GM12875 (cell line): ENCODE results near the gene RAD23A.
A peak's percentile ranks its signal among the peaks of the same experiment; 100 is the strongest.
"Not testable (repeated sequence)": the region's sequence is repeated elsewhere in the genome, so short reads cannot be mapped to it uniquely, and the experiment has no call there.

Experiments
- H3K4me3 ChIP-seq: one replicate; pipeline ENCODE4 v1.5.1; 2011; ENCODE audit warnings: low read depth, low read length, control low read depth
- TF ChIP-seq, protein P1 (sequence below): IDR thresholded peaks from 2 replicates; pipeline ENCODE4 v1.5.1; 2011; ENCODE audit warnings: low read depth, mild to moderate bottlenecking, control low read depth, inconsistent platforms, low read length, moderate library complexity, borderline replicate concordance; ENCODE audit not compliant: insufficient read depth

Gene RAD23A

DNA sequence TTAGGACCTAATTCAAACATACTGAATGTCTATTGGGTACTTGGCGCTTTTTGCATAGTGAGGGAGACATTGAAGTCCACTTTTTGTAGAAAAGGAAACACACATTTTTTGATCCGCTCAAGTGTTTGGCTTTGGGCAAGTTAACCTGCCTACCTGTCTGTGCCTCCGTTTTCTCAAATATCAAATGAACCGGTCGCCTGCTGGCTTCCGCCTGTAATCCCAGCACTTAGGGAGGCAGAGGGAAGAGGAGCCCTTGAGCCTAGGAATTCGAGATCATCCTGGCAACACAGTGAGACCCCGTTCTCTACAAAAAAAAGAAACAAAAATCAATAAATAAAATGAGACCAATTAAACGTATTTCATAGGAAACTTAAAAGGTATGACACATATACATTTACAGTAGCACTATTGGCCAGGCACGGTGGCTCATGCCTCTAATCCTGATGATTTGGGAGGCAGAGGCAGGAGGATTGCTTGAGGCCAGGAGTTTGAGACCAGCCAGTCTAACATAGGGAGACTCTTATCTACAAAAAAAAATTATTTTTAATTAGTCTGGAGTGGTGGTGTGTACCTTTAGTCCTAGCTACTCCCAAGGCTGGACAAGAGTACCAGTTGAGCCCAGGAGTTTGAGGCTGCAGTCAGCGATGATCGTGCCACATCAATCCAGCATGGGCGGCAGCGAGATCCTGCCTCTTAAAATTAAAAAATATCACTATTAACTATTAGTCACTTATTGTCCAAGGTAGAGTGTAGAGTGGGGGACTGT, 1.3 kb downstream of the RAD23A start:
- TF ChIP-seq, protein P1, sequence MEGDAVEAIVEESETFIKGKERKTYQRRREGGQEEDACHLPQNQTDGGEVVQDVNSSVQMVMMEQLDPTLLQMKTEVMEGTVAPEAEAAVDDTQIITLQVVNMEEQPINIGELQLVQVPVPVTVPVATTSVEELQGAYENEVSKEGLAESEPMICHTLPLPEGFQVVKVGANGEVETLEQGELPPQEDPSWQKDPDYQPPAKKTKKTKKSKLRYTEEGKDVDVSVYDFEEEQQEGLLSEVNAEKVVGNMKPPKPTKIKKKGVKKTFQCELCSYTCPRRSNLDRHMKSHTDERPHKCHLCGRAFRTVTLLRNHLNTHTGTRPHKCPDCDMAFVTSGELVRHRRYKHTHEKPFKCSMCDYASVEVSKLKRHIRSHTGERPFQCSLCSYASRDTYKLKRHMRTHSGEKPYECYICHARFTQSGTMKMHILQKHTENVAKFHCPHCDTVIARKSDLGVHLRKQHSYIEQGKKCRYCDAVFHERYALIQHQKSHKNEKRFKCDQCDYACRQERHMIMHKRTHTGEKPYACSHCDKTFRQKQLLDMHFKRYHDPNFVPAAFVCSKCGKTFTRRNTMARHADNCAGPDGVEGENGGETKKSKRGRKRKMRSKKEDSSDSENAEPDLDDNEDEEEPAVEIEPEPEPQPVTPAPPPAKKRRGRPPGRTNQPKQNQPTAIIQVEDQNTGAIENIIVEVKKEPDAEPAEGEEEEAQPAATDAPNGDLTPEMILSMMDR = no peak
- peak overlapping the region; percentile 49 for H3K4me3 ChIP-seq

DNA sequence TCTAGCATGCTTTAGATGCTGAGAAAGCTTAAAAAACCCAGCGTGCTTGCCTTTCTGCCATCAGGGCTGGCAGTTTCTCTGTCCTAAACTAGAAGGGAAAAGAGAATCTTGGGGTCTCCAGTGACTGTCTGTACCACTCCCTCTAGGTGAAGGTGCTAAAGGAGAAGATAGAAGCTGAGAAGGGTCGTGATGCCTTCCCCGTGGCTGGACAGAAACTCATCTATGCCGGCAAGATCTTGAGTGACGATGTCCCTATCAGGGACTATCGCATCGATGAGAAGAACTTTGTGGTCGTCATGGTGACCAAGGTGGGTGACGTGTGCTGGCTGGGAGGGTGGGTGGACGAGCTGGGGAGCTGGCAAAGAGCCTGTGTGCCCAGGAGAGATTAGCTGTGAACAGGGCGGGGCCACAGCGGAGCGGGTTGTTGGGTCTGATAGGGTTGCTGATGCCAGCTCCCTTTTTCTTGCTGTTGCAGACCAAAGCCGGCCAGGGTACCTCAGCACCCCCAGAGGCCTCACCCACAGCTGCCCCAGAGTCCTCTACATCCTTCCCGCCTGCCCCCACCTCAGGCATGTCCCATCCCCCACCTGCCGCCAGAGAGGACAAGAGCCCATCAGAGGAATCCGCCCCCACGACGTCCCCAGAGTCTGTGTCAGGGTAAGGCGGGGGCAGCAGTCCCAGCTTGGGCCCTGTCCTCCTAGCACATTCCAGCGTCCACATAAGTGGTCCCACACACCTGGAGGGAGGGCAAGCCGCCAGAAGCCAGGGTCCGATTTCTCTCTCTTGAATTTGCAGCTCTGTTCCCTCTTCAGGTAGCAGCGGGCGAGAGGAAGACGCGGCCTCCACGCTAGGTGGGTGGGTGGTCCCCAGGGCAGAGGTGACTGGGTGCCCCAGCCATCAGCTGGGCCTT, 2.3 kb downstream of the RAD23A start:
- TF ChIP-seq, protein P1 = no peak
- no peak overlapping the region for H3K4me3 ChIP-seq

DNA sequence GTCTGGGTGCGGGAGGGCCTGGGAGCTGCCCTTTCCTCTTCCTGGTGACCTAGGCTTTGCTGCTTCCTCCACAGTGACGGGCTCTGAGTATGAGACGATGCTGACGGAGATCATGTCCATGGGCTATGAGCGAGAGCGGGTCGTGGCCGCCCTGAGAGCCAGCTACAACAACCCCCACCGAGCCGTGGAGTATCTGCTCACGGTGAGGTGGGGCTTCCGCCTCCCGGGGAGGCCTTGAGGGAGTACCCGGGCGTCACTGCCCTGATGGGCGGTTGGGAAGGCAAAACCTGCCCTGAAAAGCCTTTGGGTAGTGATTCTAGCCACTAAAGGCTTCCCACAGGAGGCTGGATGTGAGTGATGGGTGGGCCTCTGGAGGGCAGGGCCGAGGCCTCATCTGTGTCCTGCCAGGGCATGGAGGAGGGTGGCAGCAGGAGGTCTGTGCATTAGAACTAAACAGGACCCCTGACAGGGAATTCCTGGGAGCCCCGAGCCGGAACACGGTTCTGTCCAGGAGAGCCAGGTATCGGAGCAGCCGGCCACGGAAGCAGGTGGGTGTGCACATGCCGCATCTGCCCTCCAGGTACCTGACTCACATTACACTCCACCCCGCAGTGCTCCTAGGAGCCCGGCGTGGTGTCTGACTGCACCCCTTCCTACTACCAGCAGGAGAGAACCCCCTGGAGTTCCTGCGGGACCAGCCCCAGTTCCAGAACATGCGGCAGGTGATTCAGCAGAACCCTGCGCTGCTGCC, 3.1 kb downstream of the RAD23A start:
- TF ChIP-seq, protein P1 = no peak
- H3K4me3 ChIP-seq = no peak overlapping the region

DNA sequence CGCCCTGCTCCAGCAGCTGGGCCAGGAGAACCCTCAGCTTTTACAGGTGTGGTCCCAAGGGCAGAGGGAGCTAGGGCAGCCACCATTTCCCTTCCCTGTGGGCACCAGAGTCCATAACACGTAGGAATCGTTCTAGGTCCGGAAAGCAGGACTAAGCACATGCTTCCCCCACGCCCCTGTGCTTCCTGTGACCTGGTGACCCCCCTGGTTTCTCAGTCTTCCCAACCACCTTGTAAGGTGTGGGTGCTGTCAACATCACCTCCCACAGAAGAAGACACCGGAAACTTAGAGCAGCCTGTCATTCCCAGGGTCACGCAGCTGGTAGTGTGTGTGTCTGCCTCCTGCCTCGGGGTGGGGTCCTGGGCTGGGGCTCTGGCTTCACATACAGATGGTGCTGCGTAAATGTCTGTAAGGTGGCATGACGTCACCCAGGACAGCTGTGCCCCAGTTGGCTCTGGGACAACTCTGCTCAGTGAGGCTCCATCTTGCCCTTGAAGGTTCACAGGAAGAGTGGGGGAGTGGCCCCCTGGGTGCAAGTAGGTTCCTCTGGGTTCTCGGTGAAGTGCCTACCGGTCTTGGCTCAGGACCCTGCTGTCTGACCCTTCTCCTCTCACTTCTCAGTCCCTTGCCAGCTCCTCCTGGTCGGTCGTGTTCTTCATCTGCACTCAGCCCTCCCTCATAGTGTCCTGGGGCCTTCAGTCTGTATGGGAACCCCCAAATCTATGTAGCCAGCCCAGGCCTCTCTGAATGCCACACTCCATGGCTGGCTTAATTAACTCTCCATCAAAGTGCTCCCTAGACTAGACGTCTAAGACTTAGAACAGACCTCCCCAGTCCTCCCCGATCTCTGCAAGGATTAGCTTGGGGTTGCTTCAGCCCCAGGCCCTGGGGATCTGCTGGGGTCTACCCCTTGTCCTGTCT, 4.0 kb downstream of the RAD23A start:
- H3K4me3 ChIP-seq = no peak overlapping the region
- TF ChIP-seq, protein P1 = no peak

DNA sequence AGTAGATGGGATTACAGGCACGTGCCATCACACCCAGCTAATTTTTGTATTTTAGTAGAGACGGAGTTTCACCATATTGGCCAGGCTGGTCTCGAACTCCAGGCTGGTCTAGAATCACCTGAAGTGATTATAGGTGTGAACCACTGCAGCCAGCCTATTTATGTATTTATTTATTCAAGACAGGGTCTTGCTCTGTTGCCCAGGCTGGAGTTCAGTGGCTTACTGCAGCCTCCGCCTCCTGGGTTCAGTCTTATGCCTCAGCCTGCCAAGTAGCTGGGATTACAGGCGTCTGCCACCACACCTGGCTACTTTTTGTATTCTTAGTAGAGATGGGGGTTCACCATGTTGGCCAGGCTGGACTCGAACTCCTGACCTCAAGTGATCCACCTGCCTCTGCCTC, 6.4 kb downstream of the RAD23A start:
- not testable (repeated sequence) for H3K4me3 ChIP-seq

DNA sequence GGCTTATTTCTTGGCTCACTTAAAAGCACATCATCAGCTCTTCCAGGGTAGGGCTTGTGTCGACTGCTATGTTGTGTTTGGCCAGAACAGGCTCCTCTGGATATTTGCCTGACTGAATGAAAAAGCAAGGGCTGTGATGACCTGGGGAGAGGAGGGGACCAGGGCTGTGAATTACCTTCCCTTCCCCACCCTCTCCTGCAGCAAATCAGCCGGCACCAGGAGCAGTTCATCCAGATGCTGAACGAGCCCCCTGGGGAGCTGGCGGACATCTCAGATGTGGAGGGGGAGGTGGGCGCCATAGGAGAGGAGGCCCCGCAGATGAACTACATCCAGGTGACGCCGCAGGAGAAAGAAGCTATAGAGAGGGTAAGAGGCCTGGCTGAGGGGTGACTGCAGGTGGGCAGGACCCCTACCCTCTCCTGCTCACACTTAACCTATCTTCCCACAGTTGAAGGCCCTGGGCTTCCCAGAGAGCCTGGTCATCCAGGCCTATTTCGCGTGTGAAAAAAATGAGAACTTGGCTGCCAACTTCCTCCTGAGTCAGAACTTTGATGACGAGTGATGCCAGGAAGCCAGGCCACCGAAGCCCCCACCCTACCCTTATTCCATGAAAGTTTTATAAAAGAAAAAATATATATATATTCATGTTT, 7.0 kb downstream of the RAD23A start:
- TF ChIP-seq, protein P1 = no peak
- no peak overlapping the region for H3K4me3 ChIP-seq
